ENCODE results near the gene ADGRG6. TPM values are rescaled to one million over a fixed set of nuclear protein-coding genes. Genes with fewer than 3 reads are reported as not detected.

ADGRG6 gene
- total and polyA plus RNA-seq, 2 of the 8 experiments (the other 6 are each of a cell fraction or from before 2014, with no cell fraction given), result 1.1 to 6.2 TPM

GRCh38 chr6:142395266-142395665 is 93.5 kb downstream of the ADGRG6 start:
- no peak for FAIRE-seq
- no peaks in the 10 kb centered on the region for H3K27me3 ChIP-seq (replicated peaks in 1 of 4; ENCODE audit: control insufficient read depth in 3 of 4, extremely low read depth in 1 of 4, insufficient read depth in 3 of 4, low read length in 3 of 4)

More at GRCh38 chr6:142395266-142395665, 93.5 kb downstream of the ADGRG6 start:
- no peak for TF ChIP-seq CEBPB (IDR thresholded peaks at IDR 0.05; ENCODE audit: low read depth, low read length)
- no peak for TF ChIP-seq RNF2 (IDR thresholded peaks at IDR 0.05; ENCODE audit: borderline replicate concordance, low read depth, low read length, missing control alignments, poor library complexity, severe bottlenecking)
- no peak for TF ChIP-seq PHF8 (conservative IDR thresholded peaks at IDR 0.05; ENCODE audit: low read depth, low read length)
- no peak for TF ChIP-seq TAF7 (optimal IDR thresholded peaks at IDR 0.05; ENCODE audit: borderline replicate concordance, low read depth, low read length)
- TF ChIP-seq NRF1 (IDR thresholded peaks at IDR 0.05; ENCODE audit: low read depth, low read length), result no peak
- no peak for DNase-seq (ENCODE audit: low read depth in 1 of 2, low spot score in 2 of 2)
- Histone ChIP-seq H3K4me1 (replicated peaks in 1 of 4; ENCODE audit: control insufficient read depth in 3 of 4, insufficient read depth in 4 of 4, low read length in 3 of 4) (peaks cover 0 to under 1% (median under 1%) of the 10 kb centered on the region in 4 experiments; a peak in 2 of 7 replicates), H2BK5ac (ENCODE audit: low read depth, low read length) (no peak overlapping the region), H3K4me3 (ENCODE audit: extremely low read depth in 1 of 4, insufficient read depth in 2 of 4, low read depth in 3 of 4, low read length in 4 of 4) (no peak overlapping the region), H3K4me2 (ENCODE audit: insufficient read depth in 1 of 2, low read depth in 2 of 2, low read length in 2 of 2) (no peak overlapping the region), H3K23me2 (ENCODE audit: low read depth, low read length) (no peaks in the 10 kb centered on the region), H2AFZ (ENCODE audit: low read length) (no peak overlapping the region), H4K20me1 (replicated peaks in 1 of 2; ENCODE audit: control insufficient read depth in 1 of 2, insufficient read depth in 2 of 2, low read length in 2 of 2) (no peaks in the 10 kb centered on the region), H3K79me1 (ENCODE audit: low read depth, low read length) (no peaks in the 10 kb centered on the region), H3K9me3 (ENCODE audit: insufficient read depth in 2 of 2, low read depth in 1 of 2, low read length in 1 of 2) (no peaks in the 10 kb centered on the region), H4K5ac (ENCODE audit: insufficient read length, low read depth, low read length) (no peak overlapping the region), H3K79me2 (ENCODE audit: control insufficient read depth in 1 of 2, insufficient read depth in 2 of 2, low read length in 2 of 2) (no peaks in the 10 kb centered on the region), H3K9ac (replicated peaks in 1 of 4; ENCODE audit: extremely low read depth in 1 of 4, low read depth in 3 of 4, low read length in 3 of 4) (no peak overlapping the region), H3K14ac (ENCODE audit: insufficient read length) (no peak overlapping the region), H3K27ac (ENCODE audit: low read depth, low read length) (no peak overlapping the region), H4K91ac (replicated peaks; ENCODE audit: insufficient read length, low read length) (no peak overlapping the region), H3K36me3 (ENCODE audit: control insufficient read depth in 2 of 4, insufficient read depth in 4 of 4, low read length in 3 of 4) (no peaks in the 10 kb centered on the region), H3K23ac (ENCODE audit: insufficient read length) (no peak overlapping the region), H3K56ac (replicated peaks; ENCODE audit: insufficient read length, low read depth, low read length) (no peak overlapping the region), H4K8ac (ENCODE audit: extremely low read depth, insufficient read depth, low read length) (no peak overlapping the region), H2BK15ac (ENCODE audit: low read length) (no peak overlapping the region), H2BK20ac (ENCODE audit: low read length) (no peak overlapping the region), H2AK5ac (ENCODE audit: low read depth, low read length) (no peak overlapping the region), H3K4ac (replicated peaks; ENCODE audit: insufficient read length, low read depth, low read length) (no peak overlapping the region), H2BK12ac (ENCODE audit: low read depth, low read length) (no peak overlapping the region), H3K18ac (ENCODE audit: extremely low read depth, low read length) (no peak overlapping the region), H2BK120ac (replicated peaks; ENCODE audit: low read depth, low read length) (no peak overlapping the region)
- POLR2A ChIA-PET (ENCODE audit: partially characterized antibody), result no interaction called here
- CTCF ChIA-PET (ENCODE audit: partially characterized antibody), result interaction anchor here (1.2 to 1.3 kb wide), 2 partner anchors 13 to 21 kb away, joined by 4 read pairs; no protein-coding TSS in a partner anchor
- WGBS, 2 experiments (ENCODE audit: extremely low coverage in 1 of 2, insufficient coverage in 1 of 2, insufficient read length in 1 of 2, insufficient replicate concordance in 2 of 2, low coverage in 1 of 2, low lambda C conversion rate in 2 of 2, missing lambda C conversion rate in 1 of 2), result 94% methylated on average over 3 of the region's 3 CpGs; no CpG with 5 or more reads in 1 of the 2 experiments

Measured in H1 (cell line).